ENCODE measurements around the gene BATF.
"Not testable (repeated sequence)": the region's sequence is repeated elsewhere in the genome, so short reads cannot be mapped to it uniquely, and the experiment has no call there.

BATF gene
- total RNA-seq, result 38.2 to 177 reads per million in 2 experiments

DNA sequence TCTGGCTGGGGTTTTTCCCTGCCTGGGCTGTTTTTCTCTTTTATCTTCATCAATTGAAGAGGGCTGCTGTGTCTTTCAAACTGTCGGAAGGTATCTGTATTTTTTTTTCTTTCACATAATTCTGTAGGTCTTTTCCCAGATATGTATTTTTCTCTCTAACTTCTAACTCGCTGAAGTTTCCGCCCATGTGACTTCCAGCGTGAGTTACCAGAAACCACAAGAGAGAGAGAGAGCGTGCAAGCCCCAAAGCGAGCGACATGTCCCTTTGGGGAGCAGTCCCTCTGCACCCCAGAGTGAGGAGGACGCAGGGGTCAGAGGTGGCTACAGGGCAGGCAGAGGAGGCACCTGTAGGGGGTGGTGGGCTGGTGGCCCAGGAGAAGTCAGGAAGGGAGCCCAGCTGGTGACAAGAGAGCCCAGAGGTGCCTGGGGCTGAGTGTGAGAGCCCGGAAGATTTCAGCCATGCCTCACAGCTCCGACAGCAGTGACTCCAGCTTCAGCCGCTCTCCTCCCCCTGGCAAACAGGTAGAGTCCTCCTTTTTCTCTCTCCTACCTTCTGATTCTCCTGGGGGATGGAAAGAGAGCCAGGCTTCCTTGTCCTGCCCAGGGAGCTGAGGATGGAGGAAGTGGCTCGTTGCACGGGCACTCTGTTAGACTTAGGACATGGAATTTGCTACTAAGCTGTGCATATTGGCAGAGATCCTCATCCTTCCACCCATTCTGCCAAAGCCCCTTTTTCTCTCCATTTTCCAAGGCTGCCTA lies at the start of gene BATF:
Gene BATF (plus strand): TSS at position 246 of the 759 bp plus-strand sequence. CDS start 214 bp downstream, at position 460.
- peak; percentile 64 for DNase-seq (ENCODE audit: low read depth)

GRCh38 chr14:75474127-75474526 lies 48.1 kb upstream of the BATF start:
- not testable (repeated sequence) for DNase-seq (ENCODE audit: low read depth)

DNA sequence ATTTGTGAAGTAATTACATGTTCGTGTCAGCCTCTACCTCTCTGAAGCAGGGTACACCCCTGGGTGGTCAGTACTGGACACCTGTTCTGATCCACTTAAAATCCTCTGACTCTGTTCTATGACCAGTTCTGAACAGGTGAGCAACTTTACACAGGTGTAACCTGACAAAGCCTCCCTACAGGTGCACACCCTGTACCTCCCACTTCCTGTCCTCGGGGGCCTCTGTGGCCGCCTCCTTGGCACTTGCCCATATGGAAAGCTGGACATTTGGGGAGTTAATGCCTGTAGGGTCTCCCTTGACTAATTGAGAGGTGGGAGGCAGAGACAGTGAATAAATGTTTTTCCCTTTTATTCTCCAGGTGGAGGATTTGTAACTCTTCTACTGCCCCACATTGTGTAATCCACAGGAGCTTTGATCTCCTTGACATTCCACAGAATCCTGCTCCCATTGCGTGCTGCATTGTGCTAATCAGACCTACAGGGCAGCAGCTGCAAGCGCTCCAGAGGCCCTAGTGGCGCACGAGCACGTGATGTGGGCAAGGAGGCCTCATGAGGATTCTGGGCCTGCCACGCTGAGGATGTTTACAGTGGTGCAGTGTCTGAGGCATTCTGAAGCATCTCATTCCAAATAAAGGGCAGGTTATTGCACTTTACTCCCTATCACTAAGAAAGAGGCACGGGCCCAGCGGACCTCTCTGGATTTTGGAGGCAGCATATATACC lies 45.8 kb upstream of the BATF start:
- DNase-seq (ENCODE audit: low read depth), result no peak

DNA sequence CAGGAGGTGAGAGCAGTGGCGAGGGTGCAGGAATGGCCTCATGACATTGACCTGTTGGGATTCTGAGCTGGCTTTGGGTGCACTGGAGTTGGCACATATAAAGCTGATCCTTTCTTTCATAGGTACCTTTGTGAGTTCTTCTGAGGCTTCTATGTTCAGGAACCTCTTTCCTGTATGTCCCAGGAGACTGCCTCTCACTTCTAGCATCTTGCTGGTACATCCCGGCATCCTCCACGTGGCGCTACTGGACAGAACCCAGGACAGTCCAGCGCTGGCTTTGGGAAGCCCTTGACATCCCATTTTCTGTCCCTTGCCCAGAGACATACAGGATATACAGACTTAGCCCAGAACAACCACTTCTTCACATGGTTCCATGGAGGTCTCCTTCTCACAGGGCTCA lies 44.4 kb upstream of the BATF start:
- no peak for DNase-seq (ENCODE audit: low read depth)

GRCh38 chr14:75479770-75480600 lies 42.3 kb upstream of the BATF start:
- no peak for DNase-seq (ENCODE audit: low read depth)

DNA sequence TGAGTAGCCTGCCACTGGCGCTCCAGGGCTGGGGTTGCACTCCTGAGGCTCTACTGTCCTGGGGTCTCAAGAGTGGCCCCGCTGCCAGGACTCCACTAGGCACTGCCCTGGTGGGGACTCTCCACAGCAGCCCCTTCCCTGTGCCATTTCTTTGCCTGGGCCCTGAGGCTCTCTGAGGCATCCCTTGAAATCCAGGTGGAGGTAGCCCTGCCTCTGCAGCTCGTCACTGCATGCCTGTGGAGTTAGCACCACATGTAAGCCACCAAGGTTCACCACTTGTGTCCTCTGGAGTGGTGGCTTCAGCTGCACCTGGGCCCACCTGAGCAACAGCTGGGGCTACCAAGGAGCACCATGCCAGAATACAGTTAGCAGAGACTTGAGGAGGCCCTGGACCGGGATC lies 39.9 kb upstream of the BATF start:
- DNase-seq (ENCODE audit: low read depth), result no peak

DNA sequence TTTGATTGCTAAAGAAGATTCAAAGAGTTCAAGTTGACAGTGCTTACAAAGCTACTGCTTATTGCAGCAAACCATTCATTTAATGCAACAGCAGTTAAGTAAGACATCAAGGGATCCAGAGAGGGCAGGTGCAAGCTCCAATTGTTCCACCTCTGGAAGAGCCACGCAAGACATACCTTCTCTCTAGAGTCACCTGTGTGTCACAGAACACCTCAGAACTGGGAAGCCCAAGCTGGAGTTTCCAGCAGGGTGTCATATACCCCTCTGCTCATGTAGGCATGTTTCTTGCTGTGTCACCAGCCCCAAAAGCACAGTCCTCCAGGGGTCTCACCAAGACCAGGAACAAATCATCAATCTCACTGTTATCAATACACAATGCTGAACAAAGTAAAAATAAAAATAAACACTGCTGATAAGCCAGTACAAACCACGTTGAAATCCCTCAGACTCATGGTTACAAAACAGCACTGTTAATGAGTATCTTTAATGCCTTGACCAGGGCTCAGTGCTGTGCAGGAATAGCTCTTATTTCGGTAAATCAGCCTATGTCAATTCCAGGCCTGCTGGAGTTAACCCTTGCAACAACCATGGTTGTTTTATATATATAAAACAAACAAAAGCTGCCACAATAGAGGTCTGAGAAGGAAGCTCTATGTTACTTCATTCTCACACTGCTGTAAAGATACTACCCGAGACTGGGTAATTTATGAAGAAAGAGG lies 37.4 kb upstream of the BATF start:
- no peak for DNase-seq (ENCODE audit: low read depth)

DNA sequence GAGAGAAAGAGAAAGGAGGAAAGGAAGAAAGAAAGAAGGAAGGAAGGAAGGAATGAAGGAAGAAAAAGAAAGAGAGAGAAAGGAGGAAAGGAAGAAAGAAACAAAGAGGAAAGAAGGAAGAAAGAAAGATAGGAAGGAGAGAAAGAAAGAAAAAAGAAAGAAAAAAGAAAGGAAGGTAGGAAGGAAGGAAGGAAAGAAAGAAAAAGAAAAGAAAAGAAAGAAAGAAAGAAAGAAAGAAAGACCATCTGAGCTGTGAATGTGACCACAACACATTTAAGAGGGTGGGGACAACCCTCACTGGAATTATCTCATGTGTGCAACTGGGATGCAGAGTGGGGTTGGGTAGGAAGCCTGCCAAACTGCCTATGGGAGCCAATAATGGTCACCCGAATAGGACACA lies 36.0 kb upstream of the BATF start:
- DNase-seq (ENCODE audit: low read depth), result no peak

GRCh38 chr14:75487155-75487671 lies 35.1 kb upstream of the BATF start:
- DNase-seq (ENCODE audit: low read depth), result no peak

- DNase-seq (ENCODE audit: low read depth), result no peak
Observed at GRCh38 chr14:75489480-75489837, 32.8 kb upstream of the BATF start.

DNA sequence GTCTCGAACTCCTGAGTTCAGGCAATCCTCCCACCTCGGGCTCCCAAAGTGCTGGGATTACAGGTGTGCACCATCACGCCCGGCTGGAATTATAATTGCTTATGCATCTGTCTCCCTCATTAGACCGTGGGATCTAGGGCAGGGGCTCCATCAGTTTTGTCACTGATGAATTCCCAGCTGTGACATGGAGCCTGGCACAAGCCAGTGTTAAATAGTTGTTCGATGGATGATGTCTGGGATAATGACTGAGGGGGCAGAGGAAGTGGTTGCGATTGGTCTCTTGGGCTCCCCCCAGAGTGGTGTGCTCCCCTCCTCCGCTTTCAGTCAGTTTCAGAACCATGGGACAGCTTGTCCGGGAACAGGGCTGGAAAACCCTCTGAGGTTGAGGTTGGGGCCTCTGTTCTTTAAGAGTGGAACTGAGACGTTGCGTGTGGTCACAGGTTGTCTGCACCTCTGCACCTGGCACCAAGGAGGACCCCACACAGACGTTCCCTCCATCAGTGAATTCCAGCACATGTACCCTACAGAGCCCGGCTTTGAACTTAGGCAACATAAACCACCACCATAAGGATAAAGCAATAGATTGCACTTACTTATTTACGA lies 30.8 kb upstream of the BATF start:
- DNase-seq (ENCODE audit: low read depth), result no peak

DNA sequence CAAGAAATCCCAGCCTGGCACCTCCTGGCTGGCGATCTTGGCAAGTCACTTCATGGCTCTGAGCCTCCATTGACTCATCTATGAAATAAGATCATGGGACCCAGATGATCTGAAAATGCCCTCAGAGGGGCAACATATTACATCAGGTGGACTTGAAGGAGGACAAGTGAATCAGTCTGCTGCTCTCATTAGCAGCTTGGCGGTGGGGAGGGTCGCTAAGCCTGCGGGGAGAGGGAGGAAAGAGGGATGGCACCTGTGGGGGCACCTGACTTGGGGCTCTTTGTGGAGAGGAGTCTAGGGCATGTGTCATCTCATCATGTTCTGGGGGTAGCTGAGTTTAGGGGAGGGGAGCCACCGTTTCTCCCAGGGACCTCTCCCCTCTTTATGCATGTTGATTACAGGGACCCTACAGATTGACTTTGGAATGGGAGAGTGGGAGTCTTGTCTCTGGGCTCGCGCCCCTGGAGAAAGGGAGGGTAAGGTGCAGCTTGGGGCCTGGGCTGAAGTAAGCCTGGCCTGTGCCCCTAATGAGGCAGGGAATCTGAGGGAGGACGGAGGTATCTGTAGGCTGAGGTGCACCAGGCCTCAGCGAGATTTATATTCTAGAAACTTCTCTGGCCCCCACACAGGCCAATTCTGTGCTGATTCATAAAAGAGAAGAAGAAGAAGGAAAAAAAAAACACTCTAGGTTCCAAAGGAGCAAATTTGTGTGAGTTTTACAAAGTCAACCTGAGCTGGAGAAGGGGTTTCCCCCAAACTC lies 29.3 kb upstream of the BATF start:
- DNase-seq (ENCODE audit: low read depth), result no peak

DNA sequence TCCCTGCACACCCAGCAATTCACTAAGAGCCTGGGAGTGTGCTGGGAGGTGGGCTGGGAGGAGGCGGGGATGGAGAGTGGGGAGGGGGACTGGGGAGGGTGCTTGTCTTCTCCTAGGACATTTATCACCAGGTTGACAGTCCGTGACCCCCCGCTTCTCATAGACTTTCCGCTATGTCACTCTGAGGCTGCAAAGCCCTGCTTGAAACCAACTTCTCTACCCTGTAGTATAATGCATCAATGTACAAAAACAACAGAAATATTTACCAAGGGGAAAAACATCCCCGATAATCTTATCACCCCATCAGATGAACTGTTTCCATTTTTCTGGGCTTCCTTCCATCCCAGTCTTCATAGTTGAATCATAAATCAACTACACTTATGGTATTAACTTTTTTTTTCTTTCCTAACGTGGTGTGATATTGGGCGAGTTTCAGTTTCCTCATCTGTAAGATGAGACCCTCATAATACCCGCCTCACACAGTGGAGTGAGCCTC lies 28.6 kb upstream of the BATF start:
- DNase-seq (ENCODE audit: low read depth), result no peak

- DNase-seq (ENCODE audit: low read depth), result no peak
Observed at GRCh38 chr14:75494896-75495295, 27.4 kb upstream of the BATF start.

DNA sequence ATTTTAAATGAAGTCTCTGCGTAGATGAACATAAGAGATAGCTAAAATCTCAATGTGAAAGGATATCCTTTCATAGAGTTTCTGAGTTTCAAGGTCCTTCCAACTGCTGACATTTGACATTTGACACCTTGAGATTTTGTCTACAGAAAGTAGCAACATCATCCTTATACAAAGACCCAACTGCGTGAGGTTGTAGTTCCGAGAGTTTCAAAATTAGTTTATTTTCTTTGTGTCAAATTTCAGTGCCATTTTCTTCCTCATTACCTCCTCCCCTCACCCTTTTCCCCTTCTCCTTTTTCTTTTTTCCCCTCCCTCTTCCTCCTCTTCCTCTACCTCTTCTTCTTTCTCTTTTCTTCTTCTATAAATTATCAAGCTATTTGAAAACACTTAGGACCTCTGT lies 26.9 kb upstream of the BATF start:
- no peak for DNase-seq (ENCODE audit: low read depth)

GRCh38 chr14:75495882-75496281 lies 26.4 kb upstream of the BATF start:
- DNase-seq (ENCODE audit: low read depth), result no peak

DNA sequence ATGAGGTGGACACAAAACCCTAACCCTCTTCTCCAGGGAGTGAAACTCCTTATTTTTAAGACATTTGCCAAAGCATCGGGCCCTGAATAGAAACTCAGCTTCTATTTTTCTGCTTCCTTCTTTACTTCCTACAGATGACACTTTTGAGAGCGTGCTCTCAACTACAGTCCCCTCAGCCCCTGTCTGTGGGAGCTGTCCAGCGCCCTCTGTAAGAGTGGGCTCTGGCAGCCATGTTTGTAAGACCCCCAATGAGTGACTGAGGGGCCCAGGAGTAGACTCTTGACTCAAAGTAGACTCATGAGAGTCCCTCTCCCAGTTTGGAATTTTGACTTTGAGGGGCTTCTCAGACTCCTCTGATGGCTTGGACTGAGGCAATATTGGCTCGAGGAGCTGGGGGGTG lies 25.5 kb upstream of the BATF start:
- DNase-seq (ENCODE audit: low read depth), result no peak

GRCh38 chr14:75497191-75497590 lies 25.1 kb upstream of the BATF start:
- DNase-seq (ENCODE audit: low read depth), result no peak

GRCh38 chr14:75497701-75498100 lies 24.6 kb upstream of the BATF start:
- no peak for DNase-seq (ENCODE audit: low read depth)

Measured in T follicular helper cell (primary cell).